Body of pancreas (tissue), 4 donors: ENCODE data around the gene ECEL1.

Experiments
- CTCF ChIP-seq, 7 experiments: fragments of 450-650 bp in 4 of 7; fragments of 200-600 bp in 3 of 7; sonication (generic) in 3 of 7; IDR thresholded peaks; one replicate each; pipeline ENCODE4 v1.5.1; 2016 to 2019; ENCODE audit warnings: antibody characterized with exemption in 7 of 7
- POLR2A ChIP-seq, 3 donors: fragments of 450-650 bp; IDR thresholded peaks; one replicate each; pipeline ENCODE4 v1.6.1; 2016; ENCODE audit warnings: antibody characterized with exemption in 3 of 3, mild to moderate bottlenecking in 2 of 3

GRCh38 chr2:232477751-232478510 is 9.7 kb downstream of the ECEL1 start:
- TF ChIP-seq CTCF (IDR thresholded peaks at IDR 0.05) (no peak), POLR2A (IDR thresholded peaks at IDR 0.05) (no peak)
